HEK293 (cell line): ENCODE measurements around the gene NR2E3.

ENCODE experiments used
- CTCF ChIA-PET: fragments of 350-600 bp; formaldehyde crosslinking; extraction: SDS; loops from one replicate; lab custom pipeline; 2021; ENCODE audit warnings: antibody characterized with exemption; lab: Yijun Ruan, JAX
- POLR2A ChIA-PET: fragments of 300-600 bp; formaldehyde crosslinking; extraction: SDS; loops from one replicate; lab custom pipeline; 2020; ENCODE audit warnings: antibody characterized with exemption, inconsistent platforms; lab: Yijun Ruan, JAX
- H3K27ac ChIP-seq: fragments of 200-500 bp; sonication (Bioruptor generic); 2 replicates; pipeline ENCODE4 v1.5.1; 2014; ENCODE audit warnings: low read depth, low read length, control low read depth, inconsistent platforms; ENCODE audit errors: extremely low read depth
- H3K36me3 ChIP-seq, 2 experiments: fragments of 200-500 bp in 1 of 2; sonication (Bioruptor generic) in 1 of 2; 1 replicate in 1 of 2; 2 replicates in 1 of 2; pipeline ENCODE4 v1.5.1; 2014 to 2017; ENCODE audit warnings: inconsistent platforms in 2 of 2, low read length in 2 of 2; ENCODE audit not compliant: control insufficient read depth in 2 of 2, insufficient read depth in 1 of 2
- H3K4me1 ChIP-seq: fragments of 200-500 bp; sonication (Bioruptor generic); 2 replicates; pipeline ENCODE4 v1.5.1; 2014; ENCODE audit warnings: mild to moderate bottlenecking, low read length, inconsistent platforms; ENCODE audit not compliant: control insufficient read depth, insufficient read depth
- H3K4me3 ChIP-seq: 2 replicates; pipeline ENCODE4 v1.5.1; 2011; ENCODE audit warnings: low read depth, mild to moderate bottlenecking, control low read depth, low read length, moderate library complexity
- H3K9me3 ChIP-seq: fragments of 200-500 bp; sonication (Bioruptor generic); 2 replicates; pipeline ENCODE4 v1.5.1; 2014; ENCODE audit warnings: low read depth, low read length, inconsistent platforms; ENCODE audit not compliant: control insufficient read depth, insufficient read depth
- GLI2 ChIP-seq: fragments of 450-650 bp; formaldehyde crosslinking; IDR thresholded peaks from 2 replicates; pipeline ENCODE4; 2017; ENCODE audit warnings: missing biosample characterization, missing genetic modification characterization, low read depth, borderline replicate concordance
- MEIS1 ChIP-seq: sonication (generic); formaldehyde crosslinking; IDR thresholded peaks from 2 replicates; pipeline ENCODE4 v1.8.1; 2022; ENCODE audit warnings: missing genetic modification reagents, mild to moderate bottlenecking, borderline replicate concordance
- PRDM1 ChIP-seq: fragments of 450-650 bp; formaldehyde crosslinking; IDR thresholded peaks from 2 replicates; pipeline ENCODE4; 2016; ENCODE audit warnings: missing biosample characterization, missing genetic modification characterization
- SP3 ChIP-seq: fragments of 450-650 bp; formaldehyde crosslinking; IDR thresholded peaks from 2 replicates; pipeline ENCODE4 v1.5.1; 2016; ENCODE audit warnings: missing biosample characterization, missing genetic modification characterization
- TCF7L2 ChIP-seq: IDR thresholded peaks from 2 replicates; pipeline ENCODE4 v1.6.1; 2011; ENCODE audit warnings: low read depth, mild to moderate bottlenecking, inconsistent platforms, low read length, moderate library complexity, borderline replicate concordance
- TRIM28 ChIP-seq: IDR thresholded peaks from 2 replicates; pipeline ENCODE4 v1.6.1; 2011; ENCODE audit warnings: low read length, control low read depth, borderline replicate concordance
- ZNF133 ChIP-seq: fragments of 450-650 bp; formaldehyde crosslinking; IDR thresholded peaks from 2 replicates; pipeline ENCODE4 v1.5.1; 2016; ENCODE audit warnings: missing biosample characterization, missing genetic modification characterization
- ZNF169 ChIP-seq: fragments of 450-650 bp; formaldehyde crosslinking; IDR thresholded peaks from 2 replicates; pipeline ENCODE4 v1.5.1; 2016; ENCODE audit warnings: missing biosample characterization, missing genetic modification characterization
- ZNF221 ChIP-seq: fragments of 450-650 bp; formaldehyde crosslinking; IDR thresholded peaks from 2 replicates; pipeline ENCODE4 v1.5.1; 2017; ENCODE audit warnings: missing biosample characterization, missing genetic modification characterization, borderline replicate concordance
- ZNF354C ChIP-seq: fragments of 450-650 bp; formaldehyde crosslinking; IDR thresholded peaks from 2 replicates; pipeline ENCODE4 v1.5.1; 2016; ENCODE audit warnings: missing biosample characterization, missing genetic modification characterization, low read depth, borderline replicate concordance
- ZNF404 ChIP-seq: fragments of 450-650 bp; formaldehyde crosslinking; IDR thresholded peaks from 2 replicates; pipeline ENCODE4 v1.5.1; 2017; ENCODE audit warnings: missing biosample characterization, missing genetic modification characterization
- ZNF416 ChIP-seq: fragments of 450-650 bp; formaldehyde crosslinking; IDR thresholded peaks from 2 replicates; pipeline ENCODE4 v1.5.1; 2016; ENCODE audit warnings: missing biosample characterization, missing genetic modification characterization
- TF ChIP-seq, protein P1 (sequence below): fragments of 450-650 bp; formaldehyde crosslinking; IDR thresholded peaks from 2 replicates; pipeline ENCODE4 v1.5.1; 2016; ENCODE audit warnings: missing biosample characterization, missing genetic modification characterization, borderline replicate concordance
- TF ChIP-seq, protein P2 (sequence below): fragments of 450-650 bp; formaldehyde crosslinking; optimal IDR thresholded peaks from 2 replicates; pipeline ENCODE3; 2016; ENCODE audit warnings: missing biosample characterization, mild to moderate bottlenecking, missing genetic modification characterization
- TF ChIP-seq, protein P3 (sequence below): fragments of 450-650 bp; formaldehyde crosslinking; IDR thresholded peaks from 2 replicates; pipeline ENCODE4 v1.5.1; 2017; ENCODE audit warnings: missing biosample characterization, missing genetic modification characterization
- TF ChIP-seq, protein P4 (sequence below): fragments of 450-650 bp; formaldehyde crosslinking; IDR thresholded peaks from 2 replicates; pipeline ENCODE4 v1.5.1; 2017; ENCODE audit warnings: missing biosample characterization, mild to moderate bottlenecking, missing genetic modification characterization, moderate library complexity
- TF ChIP-seq, protein P5 (sequence below): fragments of 450-650 bp; formaldehyde crosslinking; IDR thresholded peaks from 2 replicates; pipeline ENCODE4 v1.5.1; 2016; ENCODE audit warnings: missing biosample characterization, missing genetic modification characterization
- TF ChIP-seq, protein P6 (sequence below): sonication (generic); formaldehyde crosslinking; IDR thresholded peaks from 2 replicates; pipeline ENCODE4 v1.8.1; 2022; ENCODE audit warnings: mild to moderate bottlenecking, moderate library complexity, missing genetic modification reagents

Gene NR2E3

DNA sequence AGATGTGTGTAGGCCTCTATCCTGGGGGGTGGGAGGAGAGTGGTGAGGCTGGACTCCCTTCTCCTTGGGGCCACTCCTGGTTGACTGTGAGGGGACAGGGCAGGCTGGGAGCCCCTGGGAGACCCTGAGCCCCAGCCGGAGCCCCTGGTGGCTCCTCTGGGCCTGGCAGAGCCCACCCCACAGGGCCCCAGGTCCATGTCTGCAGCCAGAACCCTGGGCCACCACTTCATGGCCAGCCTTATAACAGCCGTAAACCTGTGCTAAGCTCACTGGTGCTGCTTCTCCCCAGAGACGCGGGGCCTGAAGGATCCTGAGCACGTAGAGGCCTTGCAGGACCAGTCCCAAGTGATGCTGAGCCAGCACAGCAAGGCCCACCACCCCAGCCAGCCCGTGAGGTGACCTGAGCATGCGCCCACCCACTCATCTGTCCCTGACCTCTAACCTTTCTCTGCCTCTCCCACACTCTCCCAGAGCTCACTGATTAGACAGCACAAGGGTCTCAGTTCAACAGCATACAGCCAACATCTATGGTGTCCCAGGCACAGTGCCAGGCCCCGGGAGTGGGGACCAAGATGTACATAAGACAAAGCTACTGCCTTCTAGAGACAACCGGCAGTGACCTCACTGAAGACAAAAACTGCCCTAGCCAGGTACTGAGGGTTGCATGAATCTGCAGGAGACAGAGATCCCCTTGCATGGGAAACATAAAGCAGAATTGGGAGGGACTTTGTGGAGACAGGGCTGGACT is 3.5 kb downstream of the NR2E3 start:
- Histone ChIP-seq H3K27ac (no peak overlapping the region), H3K36me3 (no peaks in the 10 kb centered on the region), H3K4me1 (no peaks in the 10 kb centered on the region), H3K9me3 (no peaks in the 10 kb centered on the region), H3K4me3 (no peak overlapping the region)
- ChIA-PET POLR2A (no interaction called here), CTCF (no interaction called here)
- TF ChIP-seq SP3 (tag by site-specific recombination) (no peak), ZNF169 (tag by site-specific recombination) (no peak)

DNA sequence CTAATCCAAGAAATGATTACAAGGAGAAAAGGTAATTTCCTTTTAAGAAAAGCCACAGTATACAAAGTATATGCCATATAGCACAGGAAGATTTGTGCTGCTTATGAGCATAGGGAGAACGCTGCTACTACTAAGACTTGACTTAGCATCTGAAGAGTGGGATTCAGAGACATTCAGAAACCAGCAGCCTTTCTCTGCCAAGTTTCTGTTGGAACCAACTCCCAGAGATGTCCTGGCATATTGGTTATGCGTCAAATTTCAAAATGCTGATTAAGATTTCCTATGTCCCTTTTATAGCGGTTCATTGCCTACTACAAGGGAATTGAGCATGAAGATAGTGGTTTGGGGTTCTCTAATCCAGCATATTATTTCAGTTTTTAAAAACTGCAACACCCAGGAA is 4.9 kb downstream of the NR2E3 start:
- no peaks in the 10 kb centered on the region for H3K4me1 ChIP-seq
- no peak for TF ChIP-seq ZNF404 (tag by site-specific recombination)
- TF ChIP-seq ZNF133 (tag by site-specific recombination), result no peak
- TF ChIP-seq, protein P1, sequence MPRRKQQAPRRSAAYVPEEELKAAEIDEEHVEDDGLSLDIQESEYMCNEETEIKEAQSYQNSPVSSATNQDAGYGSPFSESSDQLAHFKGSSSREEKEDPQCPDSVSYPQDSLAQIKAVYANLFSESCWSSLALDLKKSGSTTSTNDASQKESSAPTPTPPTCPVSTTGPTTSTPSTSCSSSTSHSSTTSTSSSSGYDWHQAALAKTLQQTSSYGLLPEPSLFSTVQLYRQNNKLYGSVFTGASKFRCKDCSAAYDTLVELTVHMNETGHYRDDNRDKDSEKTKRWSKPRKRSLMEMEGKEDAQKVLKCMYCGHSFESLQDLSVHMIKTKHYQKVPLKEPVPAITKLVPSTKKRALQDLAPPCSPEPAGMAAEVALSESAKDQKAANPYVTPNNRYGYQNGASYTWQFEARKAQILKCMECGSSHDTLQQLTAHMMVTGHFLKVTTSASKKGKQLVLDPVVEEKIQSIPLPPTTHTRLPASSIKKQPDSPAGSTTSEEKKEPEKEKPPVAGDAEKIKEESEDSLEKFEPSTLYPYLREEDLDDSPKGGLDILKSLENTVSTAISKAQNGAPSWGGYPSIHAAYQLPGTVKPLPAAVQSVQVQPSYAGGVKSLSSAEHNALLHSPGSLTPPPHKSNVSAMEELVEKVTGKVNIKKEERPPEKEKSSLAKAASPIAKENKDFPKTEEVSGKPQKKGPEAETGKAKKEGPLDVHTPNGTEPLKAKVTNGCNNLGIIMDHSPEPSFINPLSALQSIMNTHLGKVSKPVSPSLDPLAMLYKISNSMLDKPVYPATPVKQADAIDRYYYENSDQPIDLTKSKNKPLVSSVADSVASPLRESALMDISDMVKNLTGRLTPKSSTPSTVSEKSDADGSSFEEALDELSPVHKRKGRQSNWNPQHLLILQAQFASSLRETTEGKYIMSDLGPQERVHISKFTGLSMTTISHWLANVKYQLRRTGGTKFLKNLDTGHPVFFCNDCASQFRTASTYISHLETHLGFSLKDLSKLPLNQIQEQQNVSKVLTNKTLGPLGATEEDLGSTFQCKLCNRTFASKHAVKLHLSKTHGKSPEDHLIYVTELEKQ (tag by site-specific recombination), result no peak
- TF ChIP-seq MEIS1, result no peak
- TF ChIP-seq, protein P2, sequence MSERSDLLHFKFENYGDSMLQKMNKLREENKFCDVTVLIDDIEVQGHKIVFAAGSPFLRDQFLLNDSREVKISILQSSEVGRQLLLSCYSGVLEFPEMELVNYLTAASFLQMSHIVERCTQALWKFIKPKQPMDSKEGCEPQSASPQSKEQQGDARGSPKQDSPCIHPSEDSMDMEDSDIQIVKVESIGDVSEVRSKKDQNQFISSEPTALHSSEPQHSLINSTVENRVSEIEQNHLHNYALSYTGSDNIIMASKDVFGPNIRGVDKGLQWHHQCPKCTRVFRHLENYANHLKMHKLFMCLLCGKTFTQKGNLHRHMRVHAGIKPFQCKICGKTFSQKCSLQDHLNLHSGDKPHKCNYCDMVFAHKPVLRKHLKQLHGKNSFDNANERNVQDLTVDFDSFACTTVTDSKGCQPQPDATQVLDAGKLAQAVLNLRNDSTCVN (tag by site-specific recombination), result no peak
- TF ChIP-seq, protein P3, sequence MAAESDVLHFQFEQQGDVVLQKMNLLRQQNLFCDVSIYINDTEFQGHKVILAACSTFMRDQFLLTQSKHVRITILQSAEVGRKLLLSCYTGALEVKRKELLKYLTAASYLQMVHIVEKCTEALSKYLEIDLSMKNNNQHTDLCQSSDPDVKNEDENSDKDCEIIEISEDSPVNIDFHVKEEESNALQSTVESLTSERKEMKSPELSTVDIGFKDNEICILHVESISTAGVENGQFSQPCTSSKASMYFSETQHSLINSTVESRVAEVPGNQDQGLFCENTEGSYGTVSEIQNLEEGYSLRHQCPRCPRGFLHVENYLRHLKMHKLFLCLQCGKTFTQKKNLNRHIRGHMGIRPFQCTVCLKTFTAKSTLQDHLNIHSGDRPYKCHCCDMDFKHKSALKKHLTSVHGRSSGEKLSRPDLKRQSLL (tag by site-specific recombination), result no peak
- TF ChIP-seq, protein P4, sequence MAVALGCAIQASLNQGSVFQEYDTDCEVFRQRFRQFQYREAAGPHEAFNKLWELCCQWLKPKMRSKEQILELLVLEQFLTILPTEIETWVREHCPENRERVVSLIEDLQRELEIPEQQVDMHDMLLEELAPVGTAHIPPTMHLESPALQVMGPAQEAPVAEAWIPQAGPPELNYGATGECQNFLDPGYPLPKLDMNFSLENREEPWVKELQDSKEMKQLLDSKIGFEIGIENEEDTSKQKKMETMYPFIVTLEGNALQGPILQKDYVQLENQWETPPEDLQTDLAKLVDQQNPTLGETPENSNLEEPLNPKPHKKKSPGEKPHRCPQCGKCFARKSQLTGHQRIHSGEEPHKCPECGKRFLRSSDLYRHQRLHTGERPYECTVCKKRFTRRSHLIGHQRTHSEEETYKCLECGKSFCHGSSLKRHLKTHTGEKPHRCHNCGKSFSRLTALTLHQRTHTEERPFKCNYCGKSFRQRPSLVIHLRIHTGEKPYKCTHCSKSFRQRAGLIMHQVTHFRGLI (tag by site-specific recombination), result no peak
- TF ChIP-seq, protein P5, sequence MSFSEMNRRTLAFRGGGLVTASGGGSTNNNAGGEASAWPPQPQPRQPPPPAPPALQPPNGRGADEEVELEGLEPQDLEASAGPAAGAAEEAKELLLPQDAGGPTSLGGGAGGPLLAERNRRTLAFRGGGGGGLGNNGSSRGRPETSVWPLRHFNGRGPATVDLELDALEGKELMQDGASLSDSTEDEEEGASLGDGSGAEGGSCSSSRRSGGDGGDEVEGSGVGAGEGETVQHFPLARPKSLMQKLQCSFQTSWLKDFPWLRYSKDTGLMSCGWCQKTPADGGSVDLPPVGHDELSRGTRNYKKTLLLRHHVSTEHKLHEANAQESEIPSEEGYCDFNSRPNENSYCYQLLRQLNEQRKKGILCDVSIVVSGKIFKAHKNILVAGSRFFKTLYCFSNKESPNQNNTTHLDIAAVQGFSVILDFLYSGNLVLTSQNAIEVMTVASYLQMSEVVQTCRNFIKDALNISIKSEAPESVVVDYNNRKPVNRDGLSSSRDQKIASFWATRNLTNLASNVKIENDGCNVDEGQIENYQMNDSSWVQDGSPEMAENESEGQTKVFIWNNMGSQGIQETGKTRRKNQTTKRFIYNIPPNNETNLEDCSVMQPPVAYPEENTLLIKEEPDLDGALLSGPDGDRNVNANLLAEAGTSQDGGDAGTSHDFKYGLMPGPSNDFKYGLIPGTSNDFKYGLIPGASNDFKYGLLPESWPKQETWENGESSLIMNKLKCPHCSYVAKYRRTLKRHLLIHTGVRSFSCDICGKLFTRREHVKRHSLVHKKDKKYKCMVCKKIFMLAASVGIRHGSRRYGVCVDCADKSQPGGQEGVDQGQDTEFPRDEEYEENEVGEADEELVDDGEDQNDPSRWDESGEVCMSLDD (tag by site-specific recombination), result no peak
- TF ChIP-seq ZNF221 (tag by site-specific recombination), result no peak
- no peak for TF ChIP-seq ZNF416
- TF ChIP-seq, protein P6, sequence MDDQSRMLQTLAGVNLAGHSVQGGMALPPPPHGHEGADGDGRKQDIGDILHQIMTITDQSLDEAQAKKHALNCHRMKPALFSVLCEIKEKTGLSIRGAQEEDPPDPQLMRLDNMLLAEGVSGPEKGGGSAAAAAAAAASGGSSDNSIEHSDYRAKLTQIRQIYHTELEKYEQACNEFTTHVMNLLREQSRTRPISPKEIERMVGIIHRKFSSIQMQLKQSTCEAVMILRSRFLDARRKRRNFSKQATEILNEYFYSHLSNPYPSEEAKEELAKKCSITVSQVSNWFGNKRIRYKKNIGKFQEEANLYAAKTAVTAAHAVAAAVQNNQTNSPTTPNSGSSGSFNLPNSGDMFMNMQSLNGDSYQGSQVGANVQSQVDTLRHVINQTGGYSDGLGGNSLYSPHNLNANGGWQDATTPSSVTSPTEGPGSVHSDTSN (CRISPR knock-in tag), result no peak
- no peak for TF ChIP-seq PRDM1 (tag by site-specific recombination)
- no peak for TF ChIP-seq ZNF354C (tag by site-specific recombination)
- TF ChIP-seq TRIM28, result no peak
- TF ChIP-seq TCF7L2, result no peak
- TF ChIP-seq GLI2, result no peak
- TF ChIP-seq, all 188 proteins: peak for 0
- no peaks in the 10 kb centered on the region for H3K36me3 ChIP-seq
- H3K4me3 ChIP-seq, result no peak overlapping the region
- H3K27ac ChIP-seq, result no peak overlapping the region
- ChIA-PET POLR2A (no interaction called here), CTCF (interaction anchor here (0.7 to 1.1 kb wide), 3 partner anchors 13 to 239 kb away, joined by 3 to 4 read pairs (median 4); no protein-coding TSS in a partner anchor)
- no peaks in the 10 kb centered on the region for H3K9me3 ChIP-seq
